HG02571 (cell line): ENCODE results near the gene OR3A3.

Experiments
- ATAC-seq: cut with Tn5 transposase; IDR thresholded peaks from one replicate; pipeline ENCODE4 v1.9.1; 2021; ENCODE audit warnings: mild to moderate bottlenecking, moderate library complexity; ENCODE audit not compliant: unreplicated experiment

The OR3A3 gene

GRCh38 chr17:3471599-3471998, 60.4 kb downstream of the OR3A3 start, which contains the start of gene SPATA22:
Gene SPATA22 (minus strand): TSS chr17:3471819. CDS start chr17:3469325, 2,494 bp downstream.
- no peak for ATAC-seq

DNA sequence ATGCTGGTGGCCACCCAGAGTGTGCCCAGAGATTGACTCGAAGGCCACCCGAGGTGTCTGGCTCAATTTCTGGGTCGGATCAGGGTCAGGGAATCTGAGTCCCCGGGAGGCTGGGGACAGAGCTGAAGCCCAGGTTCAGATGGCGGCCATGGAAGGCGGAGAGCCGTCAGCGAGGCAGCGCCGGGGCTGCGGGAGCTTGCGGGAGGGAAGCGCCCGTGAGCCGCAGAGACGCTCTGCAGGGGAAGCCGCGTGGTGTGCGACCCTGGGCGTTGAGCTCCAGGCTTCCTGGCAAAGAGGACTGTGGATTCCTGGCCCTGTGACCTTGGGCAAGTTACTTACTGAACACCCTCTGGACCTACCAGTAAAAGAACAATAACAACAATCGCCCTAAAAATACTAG, 61.0 kb downstream of the OR3A3 start:
- ATAC-seq = no peak
